Tibial artery (tissue), 4 donors: ENCODE results near the gene UTP14C.

Experiments used
- DNase-seq, 2 donors: peaks; one replicate each; pipeline ENCODE4 v3.0.0-alpha.2; 2019
- H3K27ac ChIP-seq, 2 donors: fragments of 200-600 bp; sonication (generic) in 1 of 2; 1 replicate in 1 of 2; 2 replicates in 1 of 2; pipeline ENCODE4 v1.5.1; 2018 to 2019; ENCODE audit warnings: mild to moderate bottlenecking in 1 of 2
- H3K27me3 ChIP-seq, 2 donors: fragments of 200-600 bp; sonication (generic) in 1 of 2; one replicate each; pipeline versions ENCODE4 v1.5.1 to v1.6.0; 2016 to 2019
- H3K36me3 ChIP-seq, 3 donors: fragments of 200-600 bp; sonication (generic) in 2 of 3; one replicate each; pipeline ENCODE4 v1.5.1; 2016 to 2019; ENCODE audit warnings: mild to moderate bottlenecking in 2 of 3
- H3K4me1 ChIP-seq, 4 donors: fragments of 200-600 bp; sonication (generic) in 2 of 4; 1 replicate in 3 of 4; 2 replicates in 1 of 4; pipeline ENCODE4 v1.5.1; 2016 to 2019
- H3K4me3 ChIP-seq, 2 donors: fragments of 200-600 bp; sonication (generic) in 1 of 2; 1 replicate in 1 of 2; 2 replicates in 1 of 2; pipeline ENCODE4 v1.5.1; 2018 to 2019; ENCODE audit warnings: mild to moderate bottlenecking in 2 of 2
- H3K9me3 ChIP-seq, 3 donors: fragments of 200-600 bp; sonication (generic) in 1 of 3; one replicate each; pipeline ENCODE4 v1.5.1; 2016 to 2019
- CTCF ChIP-seq, 2 experiments: fragments of 200-600 bp in 1 of 2; fragments of 450-650 bp in 1 of 2; IDR thresholded peaks; one replicate each; pipeline ENCODE4 v1.5.1; 2017 to 2019; ENCODE audit warnings: antibody characterized with exemption in 2 of 2, mild to moderate bottlenecking in 1 of 2, moderate library complexity in 1 of 2
- intact Hi-C: fragments of 100-400 bp; cut with DNase I; formaldehyde crosslinking; loops from one replicate; pipeline ENCODE4 v1.15.0; 2023; ENCODE audit warnings: low total_unique reads

Gene UTP14C

DNA sequence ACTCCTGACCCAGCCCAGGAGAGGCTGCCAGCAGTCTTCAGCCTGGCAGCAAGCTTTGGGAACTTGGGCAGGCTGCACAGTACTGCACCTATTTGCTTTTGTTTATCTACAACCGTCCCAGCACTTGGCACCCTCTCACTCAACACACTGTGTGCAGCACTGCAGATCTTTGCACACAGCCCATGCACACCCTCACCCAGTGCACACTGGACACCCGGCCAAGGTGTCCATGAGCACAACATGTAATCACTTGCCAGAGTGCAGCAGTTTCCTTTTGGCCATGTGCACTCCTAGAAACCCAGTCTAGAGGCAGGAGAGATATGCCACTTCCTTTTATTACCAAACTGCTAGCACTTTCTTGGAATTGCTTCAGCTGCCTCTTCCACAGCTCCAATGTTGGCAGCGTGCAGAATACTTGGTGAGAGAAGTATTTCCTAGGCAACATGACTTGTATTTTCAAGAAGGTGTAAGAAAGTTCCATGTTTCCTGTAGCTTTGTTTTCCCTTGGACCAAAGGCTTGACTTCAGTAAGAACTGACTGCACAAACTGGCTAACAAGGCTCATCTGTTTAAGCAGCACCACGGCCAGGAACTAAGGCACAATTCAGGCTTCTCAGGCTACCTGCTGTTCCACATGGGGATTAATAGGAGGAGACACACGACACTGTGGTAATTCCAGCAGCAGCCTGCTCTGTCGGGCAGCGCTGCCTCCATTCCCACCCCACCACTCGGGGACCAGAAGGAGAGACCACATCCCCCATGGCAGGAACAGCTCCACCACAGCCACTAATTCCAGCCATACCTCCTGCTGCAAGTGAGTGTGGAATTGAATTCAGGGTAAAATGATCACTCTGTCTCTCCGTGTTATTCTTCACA is 28.6 kb upstream of the UTP14C start:
- Histone ChIP-seq H3K4me1 (peaks cover 0 to 24% (median 17%) of the 10 kb centered on the region in 4 donors), H3K4me3 (no peak overlapping the region)

DNA sequence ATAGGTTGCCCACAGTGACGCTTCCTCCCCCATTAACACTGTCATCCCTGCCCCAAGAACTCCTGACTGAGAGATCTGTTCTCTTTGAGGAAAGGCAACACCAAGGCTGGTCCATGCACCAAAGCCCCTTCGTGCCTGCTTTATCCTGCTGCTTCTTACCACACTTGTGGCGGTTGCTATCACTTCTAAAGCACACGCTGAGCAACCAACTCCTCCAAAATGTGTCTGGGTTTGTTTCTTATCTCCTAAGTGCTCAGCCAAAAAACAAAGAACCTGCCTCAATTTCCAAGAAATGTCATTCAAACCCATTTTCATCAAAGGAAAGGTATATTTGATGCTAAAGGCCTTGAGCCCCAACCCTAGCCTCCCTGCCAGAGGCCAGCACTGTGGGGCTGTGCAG is 27.9 kb upstream of the UTP14C start:
- no peak overlapping the region for H3K27ac ChIP-seq
- TF ChIP-seq CTCF (IDR thresholded peaks at IDR 0.05), result no peak

More for the DNA sequence above, 28.6 kb upstream of the UTP14C start:
- Histone ChIP-seq H3K9me3 (no peaks in the 10 kb centered on the region), H3K27me3 (no peaks in the 10 kb centered on the region), H3K27ac (no peak overlapping the region), H3K36me3 (no peaks in the 10 kb centered on the region)
- no peak for DNase-seq
- TF ChIP-seq CTCF (IDR thresholded peaks at IDR 0.05), result no peak
- intact Hi-C loops, result no loop called here

GRCh38 chr13:51997186-51997585 is 27.3 kb upstream of the UTP14C start:
- DNase-seq, result no peak
- H3K36me3 ChIP-seq, result no peaks in the 10 kb centered on the region
- no peak overlapping the region for H3K27ac ChIP-seq
- peaks cover 0 to 24% (median 17%) of the 10 kb centered on the region in 4 donors for H3K4me1 ChIP-seq
- H3K27me3 ChIP-seq, result no peaks in the 10 kb centered on the region
- intact Hi-C loops, result no loop called here
- no peaks in the 10 kb centered on the region for H3K9me3 ChIP-seq
- H3K4me3 ChIP-seq, result no peak overlapping the region
- TF ChIP-seq CTCF (IDR thresholded peaks at IDR 0.05), result no peak

More for the DNA sequence above, 27.9 kb upstream of the UTP14C start:
- no peaks in the 10 kb centered on the region for H3K27me3 ChIP-seq
- intact Hi-C loops, result no loop called here
- no peak overlapping the region for H3K4me3 ChIP-seq
- H3K36me3 ChIP-seq, result no peaks in the 10 kb centered on the region
- no peaks in the 10 kb centered on the region for H3K9me3 ChIP-seq
- H3K4me1 ChIP-seq, result peaks cover 0 to 24% (median 17%) of the 10 kb centered on the region in 4 donors
- no peak for DNase-seq

GRCh38 chr13:51997641-51998330 is 26.7 kb upstream of the UTP14C start:
- no peak for DNase-seq
- Histone ChIP-seq H3K4me3 (no peak overlapping the region), H3K9me3 (no peaks in the 10 kb centered on the region), H3K36me3 (no peaks in the 10 kb centered on the region), H3K4me1 (peaks cover 0 to 24% (median 17%) of the 10 kb centered on the region in 4 donors), H3K27ac (no peak overlapping the region), H3K27me3 (no peaks in the 10 kb centered on the region)
- TF ChIP-seq CTCF (IDR thresholded peaks at IDR 0.05), result no peak
- intact Hi-C loops, result no loop called here

DNA sequence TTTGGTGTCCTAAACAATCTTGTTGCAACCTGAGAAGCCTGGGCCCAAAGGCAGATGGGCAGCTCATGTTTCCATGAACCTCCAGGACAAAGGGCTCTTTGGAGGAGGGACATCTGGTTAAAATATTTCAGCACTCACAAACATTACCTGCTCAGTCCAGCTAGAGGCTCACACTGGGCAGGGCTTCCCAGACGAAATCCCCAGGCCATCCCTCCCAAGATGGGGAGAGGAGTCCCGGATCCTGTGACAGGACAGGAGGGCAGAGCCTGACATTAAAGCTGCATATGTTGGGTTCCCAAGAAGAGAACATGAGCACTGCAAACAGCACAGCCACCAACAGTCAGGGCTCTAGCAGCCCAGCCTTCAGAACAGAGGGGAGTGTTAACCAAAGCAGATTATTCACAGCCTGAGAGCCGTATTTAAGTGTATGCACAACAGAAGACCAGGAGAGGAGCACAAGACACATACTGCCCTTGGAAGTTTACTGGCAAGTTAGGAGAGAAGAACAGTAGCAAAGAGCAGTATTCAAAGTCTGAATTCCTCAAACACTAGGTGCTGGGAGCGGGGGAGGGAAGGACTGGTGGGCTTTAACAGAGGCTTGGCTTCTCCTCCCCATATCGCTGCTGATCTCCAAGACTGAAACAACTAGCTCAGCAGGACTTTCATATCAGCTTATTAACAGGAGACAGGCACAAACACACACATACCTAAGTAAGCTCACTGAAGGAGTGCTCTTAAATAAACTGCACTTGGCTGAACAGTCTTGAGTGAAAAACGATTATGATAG is 25.6 kb upstream of the UTP14C start:
- intact Hi-C loops, result no loop called here
- Histone ChIP-seq H3K27me3 (no peaks in the 10 kb centered on the region), H3K27ac (no peak overlapping the region), H3K36me3 (no peaks in the 10 kb centered on the region), H3K9me3 (no peaks in the 10 kb centered on the region), H3K4me3 (no peak overlapping the region), H3K4me1 (peaks cover 0 to 24% (median 17%) of the 10 kb centered on the region in 4 donors)
- no peak for DNase-seq
- no peak for TF ChIP-seq CTCF (IDR thresholded peaks at IDR 0.05)
